ENCODE results near the gene PPP1R3E. TPM values are rescaled to one million over a fixed set of nuclear protein-coding genes. Genes with fewer than 3 reads are reported as not detected.
"Not testable (repeated sequence)": the region's sequence is repeated elsewhere in the genome, so short reads cannot be mapped to it uniquely, and the experiment has no call there.

The PPP1R3E gene
- total RNA-seq, 4 donors from 2014 or later: 15.3 to 29.9 (median 22.5) TPM

- H3K27me3 ChIP-seq: no peaks in the 10 kb centered on the region
- H3K36me3 ChIP-seq: no peaks in the 10 kb centered on the region
- H3K9me3 ChIP-seq: no peaks in the 10 kb centered on the region
- DNase-seq (ENCODE audit: low spot score in 2 of 2): no peak
- peaks cover 22% of the 10 kb centered on the region for H3K4me1 ChIP-seq
- peak overlapping the region; percentile 97 for H3K4me3 ChIP-seq
- TF ChIP-seq POLR2AphosphoS5 (IDR thresholded peaks at IDR 0.05) (no peak), POLR2A (IDR thresholded peaks at IDR 0.05) (no peak), EP300 (IDR thresholded peaks at IDR 0.05) (no peak), CTCF (IDR thresholded peaks at IDR 0.05) (no peak)
- H3K27ac ChIP-seq: peak overlapping the region; percentile 93
- 57% methylated on average over 6 of the region's 6 CpGs for WGBS
These were observed 15.7 kb downstream of the PPP1R3E start for GRCh38 chr14:23286902-23287479.

GRCh38 chr14:23286020-23286901 is 16.4 kb downstream of the PPP1R3E start, which contains the start of gene HOMEZ:
Gene HOMEZ (minus strand): TSS chr14:23286132. CDS start chr14:23285952, 180 bp downstream.
- H3K9me3 ChIP-seq: no peaks in the 10 kb centered on the region
- peak within 1 kb of the TSS; percentile 97 for H3K4me3 ChIP-seq
- WGBS: 3% methylated on average over 22 of the region's 53 CpGs
- no peaks in the 10 kb centered on the region for H3K36me3 ChIP-seq
- no peaks in the 10 kb centered on the region for H3K27me3 ChIP-seq
- DNase-seq (ENCODE audit: low spot score in 2 of 2): peak; percentile 99 to 100
- no peak for TF ChIP-seq EP300 (IDR thresholded peaks at IDR 0.05)
- peak in 1 of 2 donors; percentile 35 for TF ChIP-seq POLR2A (IDR thresholded peaks at IDR 0.05)
- TF ChIP-seq POLR2AphosphoS5 (IDR thresholded peaks at IDR 0.05): peak in 2 of 3 donors; percentile 13 to 35
- peaks cover 22% of the 10 kb centered on the region for H3K4me1 ChIP-seq
- H3K27ac ChIP-seq: peak within 1 kb of the TSS; percentile 93

- Histone ChIP-seq H3K9me3 (no peaks in the 10 kb centered on the region), H3K4me3 (peak overlapping the region; percentile 97), H3K36me3 (no peaks in the 10 kb centered on the region), H3K27ac (peak overlapping the region; percentile 93), H3K27me3 (no peaks in the 10 kb centered on the region), H3K4me1 (peaks cover 22% of the 10 kb centered on the region)
- WGBS: 2% methylated on average over 11 of the region's 22 CpGs
- TF ChIP-seq POLR2A (IDR thresholded peaks at IDR 0.05): no peak
- TF ChIP-seq EP300 (IDR thresholded peaks at IDR 0.05): no peak
- no peak for TF ChIP-seq POLR2AphosphoS5 (IDR thresholded peaks at IDR 0.05)
- TF ChIP-seq CTCF (IDR thresholded peaks at IDR 0.05): no peak
- DNase-seq (ENCODE audit: low spot score in 2 of 2): no peak
These were observed 17.1 kb downstream of the PPP1R3E start for GRCh38 chr14:23285530-23286019.

GRCh38 chr14:23284654-23285529 is 17.8 kb downstream of the PPP1R3E start:
- H3K4me1 ChIP-seq: peaks cover 22% of the 10 kb centered on the region
- H3K27ac ChIP-seq: peak overlapping the region; percentile 93
- no peak for DNase-seq (ENCODE audit: low spot score in 2 of 2)
- H3K27me3 ChIP-seq: no peaks in the 10 kb centered on the region
- 27% methylated on average over 9 of the region's 9 CpGs for WGBS
- TF ChIP-seq CTCF (IDR thresholded peaks at IDR 0.05) (no peak), POLR2A (IDR thresholded peaks at IDR 0.05) (no peak), EP300 (IDR thresholded peaks at IDR 0.05) (no peak), POLR2AphosphoS5 (IDR thresholded peaks at IDR 0.05) (no peak)
- H3K36me3 ChIP-seq: no peaks in the 10 kb centered on the region
- H3K4me3 ChIP-seq: peak overlapping the region; percentile 97
- H3K9me3 ChIP-seq: no peaks in the 10 kb centered on the region

- H3K27ac ChIP-seq: no peak overlapping the region
- no peak for TF ChIP-seq POLR2A (IDR thresholded peaks at IDR 0.05)
- no peak for TF ChIP-seq EP300 (IDR thresholded peaks at IDR 0.05)
- TF ChIP-seq CTCF (IDR thresholded peaks at IDR 0.05): no peak
- no peak for TF ChIP-seq POLR2AphosphoS5 (IDR thresholded peaks at IDR 0.05)
- WGBS: 95% methylated on average over 6 of the region's 6 CpGs
- DNase-seq (ENCODE audit: low spot score in 2 of 2): no peak
- no peak overlapping the region for H3K4me3 ChIP-seq
- H3K9me3 ChIP-seq: no peaks in the 10 kb centered on the region
- peaks cover 14% of the 10 kb centered on the region for H3K4me1 ChIP-seq
- peaks cover 6% of the 10 kb centered on the region for H3K36me3 ChIP-seq
- H3K27me3 ChIP-seq: no peaks in the 10 kb centered on the region
These were observed 21.4 kb downstream of the PPP1R3E start for GRCh38 chr14:23281247-23281646.

- not testable (repeated sequence) for H3K4me3 ChIP-seq; H3K4me1 ChIP-seq; H3K27ac ChIP-seq; H3K27me3 ChIP-seq; H3K9me3 ChIP-seq; DNase-seq (ENCODE audit: low spot score in 2 of 2)
- H3K36me3 ChIP-seq: peaks cover 14% of the 10 kb centered on the region
- 97% methylated on average over 6 of the region's 6 CpGs for WGBS
These were observed 24.7 kb downstream of the PPP1R3E start for GRCh38 chr14:23277928-23278327.
